HL-60/S4 (cell line): ENCODE results near the gene ATP5MC2.
"Not testable (repeated sequence)": the region's sequence is repeated elsewhere in the genome, so short reads cannot be mapped to it uniquely, and the experiment has no call there.

Experiments used
- in situ Hi-C: fragments of 300-500 bp; cut with MboI; formaldehyde crosslinking; loops from 2 replicates; pipeline ENCODE4 v1.14.3; 2022; ENCODE audit warnings: low sequenced_read_pairs

ATP5MC2 gene

GRCh38 chr12:53695152-53696145, 19.6 kb upstream of the ATP5MC2 start:
- in situ Hi-C loops = no loop called here

- in situ Hi-C loops = no loop called here
These were observed 18.9 kb upstream of the ATP5MC2 start for GRCh38 chr12:53694756-53695151.

- in situ Hi-C loops = no loop called here
These were observed 12.3 kb upstream of the ATP5MC2 start for GRCh38 chr12:53688134-53688533.

GRCh38 chr12:53686436-53686835, 10.6 kb upstream of the ATP5MC2 start:
- in situ Hi-C loops = no loop called here

GRCh38 chr12:53684654-53685220, 8.9 kb upstream of the ATP5MC2 start:
- in situ Hi-C loops = no loop called here

GRCh38 chr12:53683983-53684382, 8.1 kb upstream of the ATP5MC2 start:
- in situ Hi-C loops = no loop called here

GRCh38 chr12:53683494-53683893, 7.6 kb upstream of the ATP5MC2 start:
- in situ Hi-C loops = no loop called here

GRCh38 chr12:53680061-53680460, 4.2 kb upstream of the ATP5MC2 start:
- in situ Hi-C loops = not testable (repeated sequence)

- in situ Hi-C loops = loop anchor here (10.0 kb wide), 1 partner anchor 133 kb away; no protein-coding TSS in a partner anchor
These were observed 1.9 kb upstream of the ATP5MC2 start for GRCh38 chr12:53677800-53678148.

GRCh38 chr12:53677016-53677799, 1.3 kb upstream of the ATP5MC2 start:
- in situ Hi-C loops = loop anchor here (10.0 kb wide), 1 partner anchor 132 kb away; no protein-coding TSS in a partner anchor

- in situ Hi-C loops = loop anchor here (10.0 kb wide), 1 partner anchor 132 kb away; no protein-coding TSS in a partner anchor
These were observed 753 bp upstream of the ATP5MC2 start for GRCh38 chr12:53676656-53677015.

- in situ Hi-C loops = loop anchor here (10.0 kb wide), 1 partner anchor 130 kb away; no protein-coding TSS in a partner anchor
These were observed 744 bp downstream of the ATP5MC2 start for GRCh38 chr12:53674977-53675700.

GRCh38 chr12:53670971-53671370, 4.9 kb downstream of the ATP5MC2 start:
- in situ Hi-C loops = loop anchor here (10.0 kb wide), 1 partner anchor 126 kb away; no protein-coding TSS in a partner anchor

GRCh38 chr12:53670308-53670707, 5.6 kb downstream of the ATP5MC2 start:
- in situ Hi-C loops = loop anchor here (10.0 kb wide), 1 partner anchor 126 kb away; no protein-coding TSS in a partner anchor

GRCh38 chr12:53667080-53667479, 8.8 kb downstream of the ATP5MC2 start:
- in situ Hi-C loops = no loop called here

- in situ Hi-C loops = no loop called here
These were observed 10.9 kb downstream of the ATP5MC2 start for GRCh38 chr12:53664936-53665335.

- in situ Hi-C loops = no loop called here
These were observed 11.7 kb downstream of the ATP5MC2 start for GRCh38 chr12:53664191-53664590.

GRCh38 chr12:53660041-53660440, 15.8 kb downstream of the ATP5MC2 start:
- in situ Hi-C loops = no loop called here

GRCh38 chr12:53659571-53659981, 16.3 kb downstream of the ATP5MC2 start:
- in situ Hi-C loops = no loop called here

- in situ Hi-C loops = no loop called here
These were observed 16.8 kb downstream of the ATP5MC2 start for GRCh38 chr12:53659011-53659551.
